Lower lobe of right lung (tissue), 2 donors: ENCODE results near the gene RNFT2. TPM values are rescaled to one million over a fixed set of nuclear protein-coding genes. Genes with fewer than 3 reads are reported as not detected.

Experiments used
- ATAC-seq, 2 donors: fragments of 200-7000 bp; cut with Tn5 transposase; one replicate each; pipeline ENCODE4 v1.9.1; 2020 to 2022; ENCODE audit warnings: mild to moderate bottlenecking in 2 of 2, moderate library complexity in 2 of 2
- DNase-seq: peaks from one replicate; pipeline ENCODE4 v3.0.0-alpha.2; 2020
- H3K27ac ChIP-seq: fragments of 200-600 bp; one replicate; pipeline ENCODE4 v1.8.0; 2022
- H3K27me3 ChIP-seq: fragments of 200-600 bp; one replicate; pipeline ENCODE4 v1.8.0; 2022; ENCODE audit warnings: low read depth
- H3K36me3 ChIP-seq: fragments of 200-600 bp; one replicate; pipeline ENCODE4 v1.8.0; 2022; ENCODE audit warnings: mild to moderate bottlenecking
- H3K4me1 ChIP-seq: fragments of 200-600 bp; one replicate; pipeline ENCODE4 v1.8.0; 2022
- H3K4me3 ChIP-seq: fragments of 200-600 bp; one replicate; pipeline ENCODE4 v1.8.0; 2022; ENCODE audit warnings: mild to moderate bottlenecking
- H3K9me3 ChIP-seq: fragments of 200-600 bp; one replicate; pipeline ENCODE4 v1.8.0; 2022
- CTCF ChIP-seq: fragments of 200-600 bp; IDR thresholded peaks from one replicate; pipeline ENCODE4 v1.8.0; 2022; ENCODE audit warnings: antibody characterized with exemption, mild to moderate bottlenecking
- intact Hi-C: fragments of 100-400 bp; cut with DNase I; formaldehyde crosslinking; loops from one replicate; pipeline ENCODE4 v1.11.0; 2022
- total RNA-seq: library from RNA; stranded (reverse); fragmentation: NEBNext Ultra II Directional; extraction: Animal tissue kit (Norgen Biotek cat#: 25700); gene quantifications from one replicate; pipeline ENCODE4 v1.2.1, GENCODE V29; 2021
- donor health status: DM: no; HTN: yes; CAD: no; lungs with severe emphysema.

RNFT2 gene
- total RNA-seq, 1 donor from 2014 or later, result 3.3 TPM

DNA sequence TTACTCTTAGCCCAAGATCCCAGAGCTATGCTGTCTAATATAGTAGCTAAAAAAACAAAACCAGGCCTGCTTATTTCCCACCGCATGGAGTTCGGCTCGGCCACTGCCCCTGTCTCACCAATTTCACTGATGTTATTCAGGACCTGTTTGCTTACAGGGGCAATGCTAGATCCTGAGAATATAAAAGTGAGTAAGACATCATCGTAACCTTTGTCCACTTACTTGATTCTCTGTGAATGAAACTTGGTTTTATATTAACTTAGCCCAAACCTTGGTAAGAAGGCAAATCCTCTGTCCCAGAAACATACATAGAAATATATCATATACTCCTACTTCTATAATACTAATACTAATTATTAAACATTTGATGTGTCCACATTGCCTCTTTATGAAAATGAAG lies 56.6 kb downstream of the RNFT2 start:
- DNase-seq, result no peak
- H3K36me3 ChIP-seq, result no peaks in the 10 kb centered on the region
- intact Hi-C loops, result no loop called here
- H3K9me3 ChIP-seq, result peaks cover 14% of the 10 kb centered on the region
- no peak overlapping the region for H3K27ac ChIP-seq
- H3K4me3 ChIP-seq, result no peak overlapping the region
- no peaks in the 10 kb centered on the region for H3K4me1 ChIP-seq
- no peak for ATAC-seq
- TF ChIP-seq CTCF, result no peak
- no peaks in the 10 kb centered on the region for H3K27me3 ChIP-seq

- Histone ChIP-seq H3K4me3 (no peak overlapping the region), H3K4me1 (no peaks in the 10 kb centered on the region), H3K36me3 (no peaks in the 10 kb centered on the region), H3K27me3 (no peaks in the 10 kb centered on the region), H3K9me3 (peaks cover 15% of the 10 kb centered on the region), H3K27ac (no peak overlapping the region)
- DNase-seq (no peak), ATAC-seq (no peak)
- TF ChIP-seq CTCF, result no peak
- intact Hi-C loops, result no loop called here
These were observed 59.8 kb downstream of the RNFT2 start for GRCh38 chr12:116797885-116798284.

DNA sequence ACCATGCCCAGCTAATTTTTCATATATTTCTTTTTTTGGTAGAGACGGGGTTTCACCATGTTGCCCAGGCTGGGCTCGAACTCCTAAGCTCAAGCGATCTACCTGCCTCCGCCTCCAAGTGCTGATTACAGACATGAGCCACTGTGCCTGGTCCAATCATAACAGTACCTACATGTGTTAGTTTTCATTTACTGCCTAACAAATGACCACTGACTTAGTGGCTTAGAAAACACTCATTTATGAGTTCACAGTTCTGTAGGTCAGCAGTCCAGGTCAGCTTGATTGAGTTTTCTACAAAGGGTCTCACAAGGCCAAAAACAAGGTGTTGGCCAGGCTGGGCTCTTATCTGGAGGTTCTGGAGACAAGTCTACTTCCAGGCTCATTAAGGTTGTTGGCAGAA lies 60.6 kb downstream of the RNFT2 start:
- no peak overlapping the region for H3K4me3 ChIP-seq
- H3K9me3 ChIP-seq, result peaks cover 15% of the 10 kb centered on the region
- H3K27ac ChIP-seq, result no peak overlapping the region
- no peaks in the 10 kb centered on the region for H3K27me3 ChIP-seq
- H3K36me3 ChIP-seq, result no peaks in the 10 kb centered on the region
- DNase-seq, result no peak
- no peak for TF ChIP-seq CTCF
- no peaks in the 10 kb centered on the region for H3K4me1 ChIP-seq
- intact Hi-C loops, result no loop called here
- ATAC-seq, result no peak

DNA sequence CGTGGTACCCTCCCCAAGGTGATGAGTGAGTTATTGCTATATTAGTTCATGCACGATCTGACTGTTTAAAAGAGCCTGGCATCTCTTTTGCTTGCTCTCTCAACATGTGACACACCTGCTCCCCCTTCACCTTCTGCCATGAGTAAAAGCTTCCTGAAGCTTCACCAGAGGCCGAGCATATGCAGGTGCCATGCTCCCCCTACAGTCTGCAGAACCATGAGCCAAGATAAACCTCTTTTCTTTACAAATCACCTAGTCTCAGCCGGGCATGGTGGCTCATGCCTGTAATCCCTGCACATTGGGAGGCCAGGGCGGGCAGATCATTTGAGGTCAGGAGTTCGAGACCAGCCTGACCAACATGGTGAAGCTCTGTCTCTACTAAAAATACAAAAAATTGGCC lies 61.8 kb downstream of the RNFT2 start:
- intact Hi-C loops, result no loop called here

DNA sequence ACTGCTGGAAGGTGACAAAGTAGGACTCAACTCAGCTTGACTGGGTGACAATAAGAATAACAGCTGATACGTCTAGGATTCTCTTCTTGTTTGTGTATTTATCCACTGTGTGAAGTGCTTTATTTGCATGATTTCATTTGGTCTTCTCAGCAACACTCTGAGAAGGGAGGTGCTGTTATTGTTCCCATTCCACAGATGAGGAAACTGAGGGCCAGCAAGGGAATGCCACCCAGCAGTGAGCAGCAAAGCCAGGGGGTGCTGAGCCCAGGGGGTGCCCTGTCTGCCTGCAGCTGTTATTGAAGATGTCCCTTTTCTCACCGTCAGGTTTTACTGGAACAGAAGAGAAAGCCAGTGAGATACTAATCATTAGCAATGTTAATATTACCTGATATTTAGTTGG lies 62.8 kb downstream of the RNFT2 start:
- Histone ChIP-seq H3K4me1 (no peaks in the 10 kb centered on the region), H3K27ac (no peak overlapping the region), H3K9me3 (peaks cover 15% of the 10 kb centered on the region), H3K27me3 (no peaks in the 10 kb centered on the region), H3K36me3 (no peaks in the 10 kb centered on the region), H3K4me3 (no peak overlapping the region)
- ATAC-seq (no peak), DNase-seq (no peak)
- TF ChIP-seq CTCF, result no peak
- intact Hi-C loops, result no loop called here

More for the DNA sequence above, 61.8 kb downstream of the RNFT2 start:
- Histone ChIP-seq H3K27ac (no peak overlapping the region), H3K9me3 (peaks cover 15% of the 10 kb centered on the region), H3K4me3 (no peak overlapping the region), H3K27me3 (no peaks in the 10 kb centered on the region), H3K36me3 (no peaks in the 10 kb centered on the region), H3K4me1 (no peaks in the 10 kb centered on the region)
- no peak for ATAC-seq
- no peak for TF ChIP-seq CTCF
- DNase-seq, result no peak

GRCh38 chr12:116802018-116802417 lies 63.9 kb downstream of the RNFT2 start:
- peaks cover 15% of the 10 kb centered on the region for H3K9me3 ChIP-seq
- H3K27me3 ChIP-seq, result no peaks in the 10 kb centered on the region
- no peak for DNase-seq
- intact Hi-C loops, result no loop called here
- no peak overlapping the region for H3K4me3 ChIP-seq
- no peak for TF ChIP-seq CTCF
- no peak overlapping the region for H3K27ac ChIP-seq
- no peak for ATAC-seq
- no peaks in the 10 kb centered on the region for H3K4me1 ChIP-seq
- H3K36me3 ChIP-seq, result no peaks in the 10 kb centered on the region
